Gastrocnemius medialis (tissue), 4 donors: ENCODE measurements around the gene ACIN1.

Experiments
- POLR2A ChIP-seq, 2 donors: fragments of 450-650 bp; IDR thresholded peaks; one replicate each; pipeline ENCODE4 v1.6.1; 2017; ENCODE audit warnings: antibody characterized with exemption in 2 of 2, mild to moderate bottlenecking in 2 of 2, moderate library complexity in 2 of 2
- TF ChIP-seq, protein P1 (sequence below), 5 experiments: fragments of 450-650 bp in 3 of 5; fragments of 200-600 bp in 2 of 5; sonication (generic) in 2 of 5; IDR thresholded peaks in 4 of 5; conservative IDR thresholded peaks in 1 of 5; 1 replicate in 4 of 5; 2 replicates in 1 of 5; pipeline ENCODE4 v1.5.1; 2016 to 2019; ENCODE audit warnings: antibody characterized with exemption in 5 of 5, mild to moderate bottlenecking in 3 of 5, moderate library complexity in 3 of 5

- TF ChIP-seq, protein P1, sequence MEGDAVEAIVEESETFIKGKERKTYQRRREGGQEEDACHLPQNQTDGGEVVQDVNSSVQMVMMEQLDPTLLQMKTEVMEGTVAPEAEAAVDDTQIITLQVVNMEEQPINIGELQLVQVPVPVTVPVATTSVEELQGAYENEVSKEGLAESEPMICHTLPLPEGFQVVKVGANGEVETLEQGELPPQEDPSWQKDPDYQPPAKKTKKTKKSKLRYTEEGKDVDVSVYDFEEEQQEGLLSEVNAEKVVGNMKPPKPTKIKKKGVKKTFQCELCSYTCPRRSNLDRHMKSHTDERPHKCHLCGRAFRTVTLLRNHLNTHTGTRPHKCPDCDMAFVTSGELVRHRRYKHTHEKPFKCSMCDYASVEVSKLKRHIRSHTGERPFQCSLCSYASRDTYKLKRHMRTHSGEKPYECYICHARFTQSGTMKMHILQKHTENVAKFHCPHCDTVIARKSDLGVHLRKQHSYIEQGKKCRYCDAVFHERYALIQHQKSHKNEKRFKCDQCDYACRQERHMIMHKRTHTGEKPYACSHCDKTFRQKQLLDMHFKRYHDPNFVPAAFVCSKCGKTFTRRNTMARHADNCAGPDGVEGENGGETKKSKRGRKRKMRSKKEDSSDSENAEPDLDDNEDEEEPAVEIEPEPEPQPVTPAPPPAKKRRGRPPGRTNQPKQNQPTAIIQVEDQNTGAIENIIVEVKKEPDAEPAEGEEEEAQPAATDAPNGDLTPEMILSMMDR (IDR thresholded peaks at IDR 0.05 in 4 of 5, conservative IDR thresholded peaks at IDR 0.05 in 1 of 5): no peak
- no peak for TF ChIP-seq POLR2A (IDR thresholded peaks at IDR 0.05)
Observed at GRCh38 chr14:23119363-23120327, 24.7 kb upstream of the ACIN1 start.
